H1 (cell line): ENCODE measurements around the gene ARL10. TPM values are rescaled to one million over a fixed set of nuclear protein-coding genes. Genes with fewer than 3 reads are reported as not detected.

Source experiments
- ASH2L ChIP-seq: fragments of 200-600, 300-600 bp; sonication (generic); IDR thresholded peaks from one replicate; pipeline ENCODE4 v1.7.1; 2017; ENCODE audit warnings: low read length
- CEBPB ChIP-seq: IDR thresholded peaks from 2 replicates; pipeline ENCODE4 v1.6.1; 2012; ENCODE audit warnings: low read depth, low read length
- CTBP2 ChIP-seq: IDR thresholded peaks from 2 replicates; pipeline ENCODE4 v1.7.0; 2011; ENCODE audit warnings: borderline replicate concordance, mild to moderate bottlenecking, moderate library complexity, mixed read lengths, low read length; ENCODE audit not compliant: insufficient read depth, insufficient read length
- CTCF ChIP-seq, 3 experiments: IDR thresholded peaks; 1 replicate in 2 of 3; 2 replicates in 1 of 3; pipeline versions ENCODE4 v1.5.1 to v1.6.1; 2011; ENCODE audit warnings: low read length in 3 of 3, mild to moderate bottlenecking in 3 of 3, inconsistent platforms in 2 of 3, low read depth in 1 of 3, moderate library complexity in 1 of 3; ENCODE audit not compliant: insufficient read depth in 1 of 3; ENCODE audit errors: control extremely low read depth in 1 of 3
- EP300 ChIP-seq, 2 experiments: IDR thresholded peaks; 1 replicate in 1 of 2; 2 replicates in 1 of 2; pipeline ENCODE4 v1.6.1; 2011 to 2012; ENCODE audit warnings: low read depth in 2 of 2, low read length in 2 of 2, mild to moderate bottlenecking in 2 of 2, borderline replicate concordance in 1 of 2, inconsistent platforms in 1 of 2, moderate library complexity in 1 of 2
- HDAC6 ChIP-seq: IDR thresholded peaks from one replicate; pipeline ENCODE4 v1.7.1; 2012; ENCODE audit warnings: low read depth, mild to moderate bottlenecking, inconsistent platforms, low read length, moderate library complexity
- JUND ChIP-seq: IDR thresholded peaks from 2 replicates; pipeline ENCODE4 v1.6.1; 2011; ENCODE audit warnings: mild to moderate bottlenecking, improper control_type of control experiment, low read length
- KDM1A ChIP-seq: fragments of 200-600, 300-600 bp; sonication (generic); IDR thresholded peaks from 2 replicates; pipeline ENCODE4 v1.7.1; 2016; ENCODE audit warnings: mild to moderate bottlenecking, low read length, borderline replicate concordance
- MAX ChIP-seq: IDR thresholded peaks from 2 replicates; pipeline ENCODE4 v1.6.1; 2012; ENCODE audit warnings: inconsistent platforms
- POLR2AphosphoS5 ChIP-seq: IDR thresholded peaks from 2 replicates; pipeline ENCODE4 v1.6.1; 2011; ENCODE audit warnings: low read depth, low read length
- RAD21 ChIP-seq, 2 experiments: IDR thresholded peaks in 1 of 2; conservative IDR thresholded peaks in 1 of 2; 2 replicates each; pipeline ENCODE4 v1.6.1; 2011; ENCODE audit warnings: low read depth in 2 of 2, low read length in 2 of 2, improper control_type of control experiment in 1 of 2, inconsistent platforms in 1 of 2, mild to moderate bottlenecking in 1 of 2, moderate library complexity in 1 of 2
- RFX5 ChIP-seq: IDR thresholded peaks from 2 replicates; pipeline ENCODE4 v1.6.1; 2011; ENCODE audit warnings: low read depth, low read length, improper control_type of control experiment, borderline replicate concordance
- SIN3A ChIP-seq, 2 experiments: IDR thresholded peaks in 1 of 2; conservative IDR thresholded peaks in 1 of 2; 2 replicates each; pipeline ENCODE4 v1.6.1; 2011 to 2012; ENCODE audit warnings: low read length in 2 of 2, improper control_type of control experiment in 1 of 2, low read depth in 1 of 2, mild to moderate bottlenecking in 1 of 2
- SP1 ChIP-seq: IDR thresholded peaks from 2 replicates; pipeline ENCODE4 v1.6.1; 2011; ENCODE audit warnings: low read depth, low read length
- SP4 ChIP-seq: IDR thresholded peaks from 2 replicates; pipeline ENCODE4 v1.6.1; 2012; ENCODE audit warnings: low read length, inconsistent platforms
- TAF1 ChIP-seq: IDR thresholded peaks from 2 replicates; pipeline ENCODE4 v1.6.1; 2011; ENCODE audit warnings: mild to moderate bottlenecking, low read depth, low read length
- TCF12 ChIP-seq: IDR thresholded peaks from 2 replicates; pipeline ENCODE4 v1.6.1; 2011; ENCODE audit warnings: low read depth, mild to moderate bottlenecking, low read length
- USF2 ChIP-seq: IDR thresholded peaks from 2 replicates; pipeline ENCODE4 v1.6.1; 2011; ENCODE audit warnings: low read length, improper control_type of control experiment
- polyA plus RNA-seq, 7 experiments: library from polyadenylated mRNA; depleted of rRNA in 3 of 7; stranded (reverse) in 5 of 7; unstranded in 2 of 7; fragments of >200 nt in 5 of 7; fragments of 200-250 nt in 2 of 7; gene quantifications; 1 replicate in 5 of 7; 2 replicates in 1 of 7; 4 replicates in 1 of 7; pipeline versions ENCODE4 v1.2.1 to v1.2.3, GENCODE V29; 2011 to 2013; ENCODE audit warnings: missing spikeins in 2 of 7, mixed read lengths in 2 of 7
- total RNA-seq: library from RNA; stranded (reverse); fragmentation: NEBNext Ultra II Directional; extraction: Animal tissue kit (Norgen Biotek cat#: 25700); gene quantifications from 2 replicates; pipeline ENCODE4 v1.2.1, GENCODE V29; 2021

The ARL10 gene
- total and polyA plus RNA-seq, 2 of the 8 experiments (the other 6 are each of a cell fraction or from before 2014, with no cell fraction given): 3.1 to 7.4 TPM

GRCh38 chr5:176415952-176416924, 51.0 kb downstream of the ARL10 start, which contains the start of gene CLTB (continued):
- TF ChIP-seq MAX (peak; percentile 89), SIN3A (conservative IDR thresholded peaks at IDR 0.05 in 1 of 2, IDR thresholded peaks at IDR 0.05 in 1 of 2; ENCODE audit: low read depth in 1 of 2, low read length in 2 of 2) (peak in 1 of 2 experiments; percentile 95; a peak in 2 of 4 replicates), JUND (peak; percentile 97), CTCF (IDR thresholded peaks at IDR 0.05; ENCODE audit: control extremely low read depth in 1 of 3, insufficient read depth in 1 of 3, low read depth in 1 of 3, low read length in 3 of 3) (peak; percentile 59 to 84 (median 76)), RAD21 (IDR thresholded peaks at IDR 0.05 in 1 of 2, conservative IDR thresholded peaks at IDR 0.05 in 1 of 2; ENCODE audit: low read depth in 2 of 2, low read length in 2 of 2) (peak; percentile 68 to 91), CEBPB (peak; percentile 35; the same call in 1 of the 2 replicates), SP4 (no peak), TAF1 (peak; percentile 67; the same call in 1 of the 2 replicates), USF2 (no peak), CTBP2 (no peak), SP1 (no peak), ASH2L (peak; percentile 43), EP300 (IDR thresholded peaks at IDR 0.05; ENCODE audit: borderline replicate concordance in 1 of 2, low read depth in 2 of 2, low read length in 2 of 2) (peak in 1 of 2 experiments; percentile 49; a peak in 1 of 3 replicates), POLR2AphosphoS5 (no peak), KDM1A (peak; percentile 47; the same call in 1 of the 2 replicates), TCF12 (peak; percentile 90; the same call in 1 of the 2 replicates), RFX5 (no peak), HDAC6 (no peak)
